Stimulated activated naive CD4-positive, alpha-beta T cell (primary cell): ENCODE data around the gene LDLRAD3.

Source experiments
- DNase-seq, 6 experiments: peaks; one replicate each; lab custom pipeline; 2025; lab: John Stamatoyannopoulos, UW

LDLRAD3 gene

GRCh38 chr11:35927682-35928081 lies 16.2 kb upstream of the LDLRAD3 start:
- no peak for DNase-seq

- DNase-seq, result no peak
Measured at GRCh38 chr11:35928688-35929395, 15.0 kb upstream of the LDLRAD3 start.

- no peak for DNase-seq
Measured at GRCh38 chr11:35930466-35930865, 13.4 kb upstream of the LDLRAD3 start.

- no peak for DNase-seq
Measured at GRCh38 chr11:35932121-35932520, 11.7 kb upstream of the LDLRAD3 start.

GRCh38 chr11:35932681-35933319 lies 11.1 kb upstream of the LDLRAD3 start:
- DNase-seq, result no peak

GRCh38 chr11:35933320-35933871 lies 10.5 kb upstream of the LDLRAD3 start:
- DNase-seq, result no peak

GRCh38 chr11:35934271-35934670 lies 9.6 kb upstream of the LDLRAD3 start:
- no peak for DNase-seq

GRCh38 chr11:35934981-35935380 lies 8.9 kb upstream of the LDLRAD3 start:
- DNase-seq, result no peak

- DNase-seq, result no peak
Measured at GRCh38 chr11:35935390-35935789, 8.5 kb upstream of the LDLRAD3 start.

- DNase-seq, result no peak
Measured at GRCh38 chr11:35937111-35937510, 6.8 kb upstream of the LDLRAD3 start.

GRCh38 chr11:35937700-35938099 lies 6.2 kb upstream of the LDLRAD3 start:
- DNase-seq, result no peak

GRCh38 chr11:35938231-35938630 lies 5.6 kb upstream of the LDLRAD3 start:
- DNase-seq, result no peak

- no peak for DNase-seq
Measured at GRCh38 chr11:35943309-35943708, 553 bp upstream of the LDLRAD3 start.

- no peak for DNase-seq
Measured at GRCh38 chr11:35944503-35945136, 758 bp downstream of the LDLRAD3 start.

- no peak for DNase-seq
Measured at GRCh38 chr11:35945137-35945518, 1.3 kb downstream of the LDLRAD3 start.

- no peak for DNase-seq
Measured at GRCh38 chr11:35946766-35947165, 2.9 kb downstream of the LDLRAD3 start.

GRCh38 chr11:35947437-35947836 lies 3.6 kb downstream of the LDLRAD3 start:
- DNase-seq, result no peak

GRCh38 chr11:35949242-35949641 lies 5.4 kb downstream of the LDLRAD3 start:
- no peak for DNase-seq

GRCh38 chr11:35950082-35950481 lies 6.2 kb downstream of the LDLRAD3 start:
- DNase-seq, result no peak

GRCh38 chr11:35951680-35952079 lies 7.8 kb downstream of the LDLRAD3 start:
- no peak for DNase-seq

- no peak for DNase-seq
Measured at GRCh38 chr11:35953081-35953760, 9.4 kb downstream of the LDLRAD3 start.

GRCh38 chr11:35954205-35954604 lies 10.3 kb downstream of the LDLRAD3 start:
- DNase-seq, result no peak
